GM23338 (cell line): Measurements from ENCODE around the gene MAGOH. TPM values are rescaled to one million over a fixed set of nuclear protein-coding genes. Genes with fewer than 3 reads are reported as not detected.

Source experiments
- ATAC-seq: fragments of 200-7000 bp; cut with Tn5 transposase; 3 replicates; pipeline ENCODE4 v1.9.1; 2020
- DNase-seq: peaks from one replicate; pipeline ENCODE4 v3.0.0-alpha.2; 2015; ENCODE audit warnings: low spot score
- H2AFZ ChIP-seq: fragments of 200-600 bp; sonication (generic); 2 replicates; pipeline ENCODE4 v1.8.0; 2016; ENCODE audit warnings: antibody characterized with exemption, mild to moderate bottlenecking, moderate library complexity
- H3F3A ChIP-seq: fragments of 200-600 bp; sonication (generic); replicated peaks from 2 replicates; pipeline ENCODE4 v1.8.0; 2017; ENCODE audit warnings: antibody characterized with exemption, mixed run types, low read depth
- H3K27ac ChIP-seq: fragments of 200-600 bp; sonication (generic); 2 replicates; pipeline ENCODE4 v1.6.1; 2016; ENCODE audit warnings: low read depth
- H3K27me3 ChIP-seq: fragments of 200-600 bp; sonication (generic); 2 replicates; pipeline ENCODE4 v1.8.0; 2016; ENCODE audit warnings: mild to moderate bottlenecking, mixed run types, moderate library complexity; ENCODE audit not compliant: insufficient read depth
- H3K36me3 ChIP-seq: fragments of 200-600 bp; sonication (generic); 2 replicates; pipeline ENCODE4 v1.8.0; 2016; ENCODE audit warnings: mild to moderate bottlenecking; ENCODE audit not compliant: insufficient read depth
- H3K4me1 ChIP-seq: fragments of 200-600 bp; sonication (generic); 2 replicates; pipeline ENCODE4 v1.8.0; 2016; ENCODE audit warnings: mild to moderate bottlenecking, moderate library complexity; ENCODE audit not compliant: insufficient read depth
- H3K4me2 ChIP-seq: fragments of 200-600 bp; sonication (generic); 2 replicates; pipeline ENCODE4 v1.7.1; 2017; ENCODE audit warnings: mixed run types
- H3K4me3 ChIP-seq: fragments of 200-600 bp; sonication (generic); 2 replicates; pipeline ENCODE4 v1.6.1; 2016; ENCODE audit warnings: mixed run types
- H3K79me2 ChIP-seq: fragments of 200-600 bp; sonication (generic); replicated peaks from 2 replicates; pipeline ENCODE4 v1.8.0; 2017; ENCODE audit warnings: mild to moderate bottlenecking; ENCODE audit not compliant: insufficient read depth
- H3K9me2 ChIP-seq: fragments of 200-600 bp; sonication (generic); 2 replicates; pipeline ENCODE4 v1.8.0; 2017; ENCODE audit not compliant: insufficient read depth
- H4K20me1 ChIP-seq: fragments of 200-600 bp; sonication (generic); replicated peaks from 2 replicates; pipeline ENCODE4 v1.8.0; 2017; ENCODE audit warnings: mild to moderate bottlenecking; ENCODE audit not compliant: insufficient read depth
- H3K27ac Mint-ChIP-seq: 2 replicates; pipeline ENCODE4 v1.8.0; 2020; ENCODE audit warnings: inconsistent platforms, mild to moderate bottlenecking, moderate library complexity, mixed read lengths
- H3K27me3 Mint-ChIP-seq: 3 replicates; pipeline ENCODE4 v1.8.0; 2022; ENCODE audit warnings: low read depth, mild to moderate bottlenecking, moderate library complexity, mixed read lengths, inconsistent platforms; ENCODE audit not compliant: insufficient read depth, poor library complexity
- H3K36me3 Mint-ChIP-seq: 3 replicates; pipeline ENCODE4 v1.8.0; 2021; ENCODE audit warnings: low read depth, mild to moderate bottlenecking, inconsistent platforms, moderate library complexity, mixed read lengths
- H3K4me1 Mint-ChIP-seq: 3 replicates; pipeline ENCODE4 v1.8.0; 2020; ENCODE audit warnings: mild to moderate bottlenecking, inconsistent platforms, mixed read lengths
- H3K4me3 Mint-ChIP-seq: 3 replicates; pipeline ENCODE4 v1.8.0; 2021; ENCODE audit warnings: moderate library complexity, mild to moderate bottlenecking, inconsistent platforms, mixed read lengths
- H3K9me3 Mint-ChIP-seq: 3 replicates; pipeline ENCODE4 v1.8.0; 2020; ENCODE audit warnings: moderate library complexity, mild to moderate bottlenecking, inconsistent platforms, mixed read lengths
- CREB1 ChIP-seq: fragments of 250-450 bp; sonication (Bioruptor Pico); IDR thresholded peaks from 2 replicates; pipeline ENCODE4 v1.5.0; 2020; ENCODE audit warnings: low read depth, mild to moderate bottlenecking, moderate library complexity
- EZH2 ChIP-seq: fragments of 200-600 bp; sonication (generic); IDR thresholded peaks from one replicate; pipeline ENCODE4 v1.8.0; 2017; ENCODE audit warnings: antibody characterized with exemption, mild to moderate bottlenecking, low read depth; ENCODE audit not compliant: unreplicated experiment
- EZH2phosphoT487 ChIP-seq: fragments of 200-600 bp; sonication (generic); IDR thresholded peaks from one replicate; pipeline ENCODE4 v1.8.1; 2018; ENCODE audit warnings: antibody characterized with exemption; ENCODE audit not compliant: unreplicated experiment
- JUNB ChIP-seq: IDR thresholded peaks from one replicate; pipeline ENCODE4 v1.6.1; 2016; ENCODE audit warnings: antibody characterized with exemption; ENCODE audit not compliant: unreplicated experiment
- NANOG ChIP-seq: IDR thresholded peaks from 2 replicates; pipeline ENCODE4 v1.6.1; 2016; ENCODE audit warnings: antibody characterized with exemption, borderline replicate concordance
- POLR2AphosphoS5 ChIP-seq: IDR thresholded peaks from 2 replicates; pipeline ENCODE4 v1.6.1; 2016; ENCODE audit warnings: antibody characterized with exemption, low read depth
- STAT1 ChIP-seq: IDR thresholded peaks from one replicate; pipeline ENCODE4 v1.6.1; 2016; ENCODE audit warnings: antibody characterized with exemption; ENCODE audit not compliant: unreplicated experiment
- ZNF331 ChIP-seq: fragments of 250-450 bp; sonication (Bioruptor Pico); IDR thresholded peaks from 2 replicates; pipeline ENCODE4 v1.5.0; 2020; ENCODE audit warnings: low read depth, mild to moderate bottlenecking, moderate library complexity
- polyA plus RNA-seq: library from polyadenylated mRNA; unstranded; fragments of >200 nt; fragmentation: Nextera tagmentation; extraction: Ambion mirVana; gene quantifications from 2 replicates; pipeline ENCODE4 v1.2.1, GENCODE V29; 2016
- total RNA-seq: library from RNA; depleted of rRNA; stranded (reverse); fragments of >200 nt; shearing (Covaris generic); gene quantifications from 2 replicates; pipeline ENCODE4 v1.2.3, GENCODE V29; 2014
- TF ChIP-seq, protein P1 (sequence below): IDR thresholded peaks from one replicate; pipeline ENCODE4 v1.6.1; 2018; ENCODE audit warnings: antibody characterized with exemption; ENCODE audit not compliant: unreplicated experiment
- TF ChIP-seq, protein P2 (sequence below): IDR thresholded peaks from 2 replicates; pipeline ENCODE4 v1.6.1; 2016; ENCODE audit warnings: antibody characterized with exemption
- TF ChIP-seq, protein P3 (sequence below), 2 experiments: fragments of 200-600 bp in 1 of 2; sonication (generic) in 1 of 2; conservative IDR thresholded peaks; 2 replicates each; pipeline versions ENCODE4 v1.5.1 to v1.6.1; 2016 to 2017; ENCODE audit warnings: antibody characterized with exemption in 2 of 2, low read depth in 2 of 2, mild to moderate bottlenecking in 2 of 2, moderate library complexity in 1 of 2

MAGOH gene
- total and polyA plus RNA-seq, 2 experiments from 2014 or later, result 79.3 to 185 TPM

DNA sequence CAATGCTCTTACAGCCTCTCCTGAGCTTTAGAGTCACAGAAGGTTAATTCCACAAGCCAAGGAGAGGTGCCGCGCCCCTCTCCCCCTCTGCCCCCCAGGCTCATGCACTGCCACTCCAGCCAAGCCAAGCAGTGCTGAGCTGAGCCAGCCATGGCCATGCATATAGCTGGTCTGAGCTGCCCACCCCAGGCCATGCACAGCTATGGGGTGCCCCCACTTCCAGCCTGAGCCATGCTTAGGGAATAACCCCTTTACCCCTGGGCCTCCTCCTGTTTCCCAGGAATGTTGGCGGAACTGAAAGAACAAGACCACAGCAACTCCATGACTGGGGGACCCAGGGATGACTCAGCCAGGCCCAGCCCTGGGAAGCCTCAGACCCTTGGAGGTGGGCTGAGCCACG lies 34.0 kb upstream of the MAGOH start (continued):
- TF ChIP-seq, protein P1, sequence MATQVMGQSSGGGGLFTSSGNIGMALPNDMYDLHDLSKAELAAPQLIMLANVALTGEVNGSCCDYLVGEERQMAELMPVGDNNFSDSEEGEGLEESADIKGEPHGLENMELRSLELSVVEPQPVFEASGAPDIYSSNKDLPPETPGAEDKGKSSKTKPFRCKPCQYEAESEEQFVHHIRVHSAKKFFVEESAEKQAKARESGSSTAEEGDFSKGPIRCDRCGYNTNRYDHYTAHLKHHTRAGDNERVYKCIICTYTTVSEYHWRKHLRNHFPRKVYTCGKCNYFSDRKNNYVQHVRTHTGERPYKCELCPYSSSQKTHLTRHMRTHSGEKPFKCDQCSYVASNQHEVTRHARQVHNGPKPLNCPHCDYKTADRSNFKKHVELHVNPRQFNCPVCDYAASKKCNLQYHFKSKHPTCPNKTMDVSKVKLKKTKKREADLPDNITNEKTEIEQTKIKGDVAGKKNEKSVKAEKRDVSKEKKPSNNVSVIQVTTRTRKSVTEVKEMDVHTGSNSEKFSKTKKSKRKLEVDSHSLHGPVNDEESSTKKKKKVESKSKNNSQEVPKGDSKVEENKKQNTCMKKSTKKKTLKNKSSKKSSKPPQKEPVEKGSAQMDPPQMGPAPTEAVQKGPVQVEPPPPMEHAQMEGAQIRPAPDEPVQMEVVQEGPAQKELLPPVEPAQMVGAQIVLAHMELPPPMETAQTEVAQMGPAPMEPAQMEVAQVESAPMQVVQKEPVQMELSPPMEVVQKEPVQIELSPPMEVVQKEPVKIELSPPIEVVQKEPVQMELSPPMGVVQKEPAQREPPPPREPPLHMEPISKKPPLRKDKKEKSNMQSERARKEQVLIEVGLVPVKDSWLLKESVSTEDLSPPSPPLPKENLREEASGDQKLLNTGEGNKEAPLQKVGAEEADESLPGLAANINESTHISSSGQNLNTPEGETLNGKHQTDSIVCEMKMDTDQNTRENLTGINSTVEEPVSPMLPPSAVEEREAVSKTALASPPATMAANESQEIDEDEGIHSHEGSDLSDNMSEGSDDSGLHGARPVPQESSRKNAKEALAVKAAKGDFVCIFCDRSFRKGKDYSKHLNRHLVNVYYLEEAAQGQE, result no peak
- no peak for TF ChIP-seq EZH2
- no peak for TF ChIP-seq STAT1
- TF ChIP-seq POLR2AphosphoS5, result no peak

DNA sequence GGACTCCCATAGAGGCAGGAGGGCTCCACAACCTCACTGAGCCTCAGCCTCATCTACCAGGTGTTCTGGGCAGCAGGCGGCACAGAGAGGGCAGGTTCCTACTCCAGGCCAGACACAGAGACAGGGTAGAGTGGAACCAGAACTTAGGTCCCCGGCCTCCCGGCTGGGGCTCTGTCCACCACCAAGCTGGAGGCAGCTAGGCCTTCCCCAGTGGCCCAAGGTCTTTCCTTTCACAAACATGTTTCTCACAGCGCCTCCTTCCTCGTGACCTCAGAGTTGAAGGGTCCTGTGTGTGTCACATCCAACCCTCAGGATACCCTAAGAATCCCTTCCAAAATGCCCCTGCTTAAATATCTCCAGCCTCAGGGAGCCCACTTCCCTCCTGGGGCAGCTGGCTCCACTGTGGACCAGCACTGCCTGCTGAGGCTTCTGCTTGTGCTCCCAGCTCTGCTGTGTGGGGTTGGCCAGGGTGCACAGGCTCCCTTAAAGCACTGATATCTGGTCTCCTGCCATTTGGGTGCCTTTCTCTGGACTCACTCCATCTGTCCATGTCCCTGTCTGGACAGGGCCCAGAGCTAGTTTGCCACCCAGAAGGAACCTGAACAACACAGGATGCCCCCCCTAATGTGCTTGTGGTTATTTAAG lies 33.2 kb upstream of the MAGOH start:
- Mint-ChIP-seq H3K9me3 (no peaks in the 10 kb centered on the region), H3K36me3 (peaks cover 90% of the 10 kb centered on the region), H3K4me1 (no peaks in the 10 kb centered on the region; the same call in 2 of the 3 replicates), H3K4me3 (no peak overlapping the region), H3K27ac (no peak overlapping the region), H3K27me3 (peaks cover 9% of the 10 kb centered on the region)
- H3K9me2 ChIP-seq, result no peaks in the 10 kb centered on the region
- no peaks in the 10 kb centered on the region for H3K27me3 ChIP-seq
- DNase-seq (no peak), ATAC-seq (no peak)
- H3K4me3 ChIP-seq, result no peak overlapping the region
- H3K36me3 ChIP-seq, result peaks cover 12% of the 10 kb centered on the region
- H3K4me2 ChIP-seq, result no peak overlapping the region
- no peaks in the 10 kb centered on the region for H3F3A ChIP-seq
- no peaks in the 10 kb centered on the region for H3K4me1 ChIP-seq
- H3K27ac ChIP-seq, result no peak overlapping the region
- H3K79me2 ChIP-seq, result no peaks in the 10 kb centered on the region
- peaks cover 5% of the 10 kb centered on the region; the same call in 1 of the 2 replicates for H4K20me1 ChIP-seq
- no peak overlapping the region for H2AFZ ChIP-seq
- TF ChIP-seq, protein P2, sequence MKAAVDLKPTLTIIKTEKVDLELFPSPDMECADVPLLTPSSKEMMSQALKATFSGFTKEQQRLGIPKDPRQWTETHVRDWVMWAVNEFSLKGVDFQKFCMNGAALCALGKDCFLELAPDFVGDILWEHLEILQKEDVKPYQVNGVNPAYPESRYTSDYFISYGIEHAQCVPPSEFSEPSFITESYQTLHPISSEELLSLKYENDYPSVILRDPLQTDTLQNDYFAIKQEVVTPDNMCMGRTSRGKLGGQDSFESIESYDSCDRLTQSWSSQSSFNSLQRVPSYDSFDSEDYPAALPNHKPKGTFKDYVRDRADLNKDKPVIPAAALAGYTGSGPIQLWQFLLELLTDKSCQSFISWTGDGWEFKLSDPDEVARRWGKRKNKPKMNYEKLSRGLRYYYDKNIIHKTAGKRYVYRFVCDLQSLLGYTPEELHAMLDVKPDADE, result no peak
- TF ChIP-seq ZNF331 (no peak), NANOG (no peak), CREB1 (no peak), EZH2 (no peak), STAT1 (no peak), EZH2phosphoT487 (no peak), JUNB (no peak)
- TF ChIP-seq, protein P1, result no peak
- TF ChIP-seq, protein P3, sequence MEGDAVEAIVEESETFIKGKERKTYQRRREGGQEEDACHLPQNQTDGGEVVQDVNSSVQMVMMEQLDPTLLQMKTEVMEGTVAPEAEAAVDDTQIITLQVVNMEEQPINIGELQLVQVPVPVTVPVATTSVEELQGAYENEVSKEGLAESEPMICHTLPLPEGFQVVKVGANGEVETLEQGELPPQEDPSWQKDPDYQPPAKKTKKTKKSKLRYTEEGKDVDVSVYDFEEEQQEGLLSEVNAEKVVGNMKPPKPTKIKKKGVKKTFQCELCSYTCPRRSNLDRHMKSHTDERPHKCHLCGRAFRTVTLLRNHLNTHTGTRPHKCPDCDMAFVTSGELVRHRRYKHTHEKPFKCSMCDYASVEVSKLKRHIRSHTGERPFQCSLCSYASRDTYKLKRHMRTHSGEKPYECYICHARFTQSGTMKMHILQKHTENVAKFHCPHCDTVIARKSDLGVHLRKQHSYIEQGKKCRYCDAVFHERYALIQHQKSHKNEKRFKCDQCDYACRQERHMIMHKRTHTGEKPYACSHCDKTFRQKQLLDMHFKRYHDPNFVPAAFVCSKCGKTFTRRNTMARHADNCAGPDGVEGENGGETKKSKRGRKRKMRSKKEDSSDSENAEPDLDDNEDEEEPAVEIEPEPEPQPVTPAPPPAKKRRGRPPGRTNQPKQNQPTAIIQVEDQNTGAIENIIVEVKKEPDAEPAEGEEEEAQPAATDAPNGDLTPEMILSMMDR (conservative IDR thresholded peaks at IDR 0.05; ENCODE audit: low read depth in 2 of 2), result no peak
